Measurements from ENCODE around the gene HIPK2. TPM values are rescaled to one million over a fixed set of nuclear protein-coding genes. Genes with fewer than 3 reads are reported as not detected.

HIPK2 gene
- total and polyA plus RNA-seq, 2 donors (not counting 3 experiments of a cell fraction or from before 2014, with no cell fraction given) = 9.0 to 43.8 TPM

- intact Hi-C loops (cut with micrococcal nuclease) (no loop called here), dilution Hi-C loops (cut with MboI; ENCODE audit: extremely low pct_ligation_motif_present, low sequenced_read_pairs) (no loop called here)
- no peak overlapping the region for H3K27ac ChIP-seq (ENCODE audit: insufficient read depth, low read depth, low read length)
- no peak overlapping the region for H3K4me2 ChIP-seq (ENCODE audit: insufficient read depth, low read length)
- H3K79me2 ChIP-seq (ENCODE audit: control insufficient read depth, insufficient read depth, low read length) = no peaks in the 10 kb centered on the region
- peak; percentile 11 for DNase-seq (ENCODE audit: low read depth, low spot score)
- H3K27me3 ChIP-seq (ENCODE audit: control insufficient read depth in 2 of 2, insufficient read depth in 2 of 2, low read length in 2 of 2) = no peaks in the 10 kb centered on the region
- no TSS peak for BruUV-seq (replicated peaks)
- no peaks in the 10 kb centered on the region for H4K20me1 ChIP-seq (replicated peaks; ENCODE audit: control insufficient read depth, extremely low read depth, insufficient read depth, low read length)
- no peak overlapping the region for H3K9ac ChIP-seq (replicated peaks; ENCODE audit: extremely low read depth, insufficient read depth, low read length)
- peaks cover 27 to 31% of the 10 kb centered on the region in 2 experiments for H3K36me3 ChIP-seq (ENCODE audit: control insufficient read depth in 2 of 2, extremely low read depth in 1 of 2, insufficient read depth in 2 of 2, low read length in 2 of 2)
- no peaks in the 10 kb centered on the region for H3K9me3 ChIP-seq (replicated peaks; ENCODE audit: control insufficient read depth, insufficient read depth, low read length)
- no peaks in the 10 kb centered on the region for H3K4me1 ChIP-seq (ENCODE audit: control insufficient read depth, extremely low read depth, insufficient read depth, low read length)
- H3K4me3 ChIP-seq (replicated peaks in 1 of 3; ENCODE audit: insufficient read depth in 1 of 3, low read depth in 1 of 3, low read length in 3 of 3) = no peak overlapping the region
- no peak for FAIRE-seq
- POLR2A ChIA-PET = no interaction called here
- no peak overlapping the region for H2AFZ ChIP-seq (ENCODE audit: low read depth, low read length)
- no peak for TF ChIP-seq MAX (IDR thresholded peaks at IDR 0.05; ENCODE audit: insufficient read depth, insufficient read length)
- no peak for TF ChIP-seq JUN (IDR thresholded peaks at IDR 0.05; ENCODE audit: borderline replicate concordance, insufficient read depth, insufficient read length, low read depth)
- TF ChIP-seq CTCF (IDR thresholded peaks at IDR 0.05; ENCODE audit: extremely low read depth in 1 of 2, insufficient read depth in 1 of 2, low read depth in 1 of 2, low read length in 2 of 2) = no peak
- no peak for TF ChIP-seq POLR2AphosphoS5 (IDR thresholded peaks at IDR 0.05; ENCODE audit: insufficient read depth, low read depth, low read length)
- no peak for TF ChIP-seq EZH2 (IDR thresholded peaks at IDR 0.05; ENCODE audit: borderline replicate concordance, low read depth, low read length, severe bottlenecking)
- no peak for TF ChIP-seq FOS (IDR thresholded peaks at IDR 0.05; ENCODE audit: borderline replicate concordance, insufficient read depth, low read length)
- TF ChIP-seq GATA2 (IDR thresholded peaks at IDR 0.05; ENCODE audit: insufficient read depth, insufficient read length, low read depth, low read length) = no peak
- no peak for TF ChIP-seq POLR2A (IDR thresholded peaks at IDR 0.05; ENCODE audit: low read depth, low read length)
- no peak for TF ChIP-seq MYC (IDR thresholded peaks at IDR 0.05; ENCODE audit: low read depth, low read length)
- CTCF ChIA-PET = interaction anchor here (0.8 to 2.1 kb wide), 5 partner anchors 10 to 404 kb away, joined by 3 to 8 read pairs (median 4); no protein-coding TSS in a partner anchor
- H3K9me1 ChIP-seq (replicated peaks; ENCODE audit: control insufficient read depth, extremely low read depth, insufficient read depth, low read length) = no peaks in the 10 kb centered on the region
These were observed 179.2 kb downstream of the HIPK2 start for GRCh38 chr7:139598642-139599041.

Measured in endothelial cell of umbilical vein (primary cell).